Dermis microvascular lymphatic vessel endothelial cell (primary cell): Measurements from ENCODE around the gene ZNF837. TPM values are rescaled to one million over a fixed set of nuclear protein-coding genes. Genes with fewer than 3 reads are reported as not detected.

ENCODE experiments used
- DNase-seq, 2 donors: peaks; one replicate each; pipeline versions ENCODE4 v3.0.0 to v3.0.0-alpha.2; 2010; ENCODE audit warnings: low read depth in 2 of 2
- total RNA-seq: library from RNA; depleted of rRNA; stranded (reverse); fragments of >200 nt; gene quantifications from 2 replicates; pipeline ENCODE4 v1.2.1, GENCODE V29; 2014

The ZNF837 gene
- total RNA-seq, 1 donor from 2014 or later, result 1.7 TPM

DNA sequence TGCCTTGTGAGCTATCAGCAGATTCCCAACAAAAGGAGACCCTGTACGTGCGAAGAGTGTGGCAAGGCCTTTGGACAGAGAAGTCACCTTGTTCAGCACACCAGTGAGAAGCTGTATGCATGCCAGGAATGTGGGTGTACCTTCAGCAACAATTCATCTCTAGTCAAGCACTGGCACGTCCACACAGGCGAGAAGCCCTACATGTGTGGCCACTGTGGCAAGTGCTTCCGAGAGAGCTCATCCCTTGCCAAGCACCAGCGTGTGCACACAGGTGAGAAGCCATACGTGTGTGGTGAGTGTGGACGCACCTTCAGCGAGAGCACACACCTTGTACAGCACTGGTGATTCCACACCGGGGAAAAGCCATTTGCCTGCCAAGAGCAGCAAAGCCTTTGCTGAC, 61.6 kb downstream of the ZNF837 start:
- no peak for DNase-seq

DNA sequence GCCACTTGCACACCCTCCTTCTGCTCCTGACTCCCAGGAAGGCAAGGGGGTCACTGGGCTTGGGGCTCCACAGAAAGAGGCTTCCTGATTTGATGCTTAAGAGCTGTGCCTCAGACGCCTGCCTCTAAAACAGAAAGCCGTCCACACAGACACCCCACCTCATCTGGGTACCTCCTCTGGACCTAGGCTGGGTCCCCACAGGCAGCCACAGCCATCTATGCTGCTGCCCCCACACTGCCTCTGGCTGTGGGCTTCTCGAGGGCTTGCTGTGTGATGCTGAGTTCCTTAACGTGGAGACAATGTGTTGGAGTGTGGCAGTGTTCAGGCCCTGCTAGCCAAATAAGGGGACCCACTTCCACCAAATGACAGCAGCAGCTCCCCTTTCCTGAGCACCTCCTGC, 62.5 kb downstream of the ZNF837 start:
- no peak for DNase-seq

Other genes with a start within 250 kb of the ZNF837 start
- 7.3 and 10.1 TPM in 2 replicates for gene ZNF329, start 230.2 kb downstream of the ZNF837 start, total RNA-seq
- gene ZNF274, start 198.0 kb downstream of the ZNF837 start, total RNA-seq, result 9.6 and 13.5 TPM in 2 replicates
- 39.0 and 47.8 TPM in 2 replicates for gene ZNF544, start 152.1 kb downstream of the ZNF837 start, total RNA-seq
- gene ZNF8, start 102.1 kb downstream of the ZNF837 start, total RNA-seq, result 3.0 and 4.8 TPM in 2 replicates
- 11.4 and 18.7 TPM in 2 replicates for gene ERVK3-1, start 75.7 kb downstream of the ZNF837 start, total RNA-seq
- 1.7 and 2.4 TPM in 2 replicates for gene ZSCAN22, start 54.0 kb downstream of the ZNF837 start, total RNA-seq
- gene A1BG, start 27.5 kb downstream of the ZNF837 start, total RNA-seq, result 4.3 and 5.4 TPM in 2 replicates
- 0.51 and 0.89 TPM in 2 replicates for gene ZNF497, start 18.3 kb downstream of the ZNF837 start, total RNA-seq
- gene RPS5, start 6.2 kb upstream of the ZNF837 start, total RNA-seq, result 2,588 and 2,654 TPM in 2 replicates
- gene RNF225, start 14.6 kb upstream of the ZNF837 start, total RNA-seq, result not detected in 2 replicates
- 7.7 and 9.5 TPM in 2 replicates for gene ZNF584, start 27.6 kb upstream of the ZNF837 start, total RNA-seq
- gene ZNF132, start 59.1 kb upstream of the ZNF837 start, total RNA-seq, result 4.1 and 6.2 TPM in 2 replicates
- gene ZNF324B, start 70.6 kb upstream of the ZNF837 start, total RNA-seq, result 6.0 and 7.6 TPM in 2 replicates
- 8.9 and 12.4 TPM in 2 replicates for gene ZNF324, start 86.0 kb upstream of the ZNF837 start, total RNA-seq
- 3.2 and 5.7 TPM in 2 replicates for gene ZNF446, start 95.3 kb upstream of the ZNF837 start, total RNA-seq
- 10.1 and 10.9 TPM in 2 replicates for gene SLC27A5, start 131.0 kb upstream of the ZNF837 start, total RNA-seq
- gene ZBTB45, start 138.8 kb upstream of the ZNF837 start, total RNA-seq, result 3.5 and 5.7 TPM in 2 replicates
- gene TRIM28, start 163.0 kb upstream of the ZNF837 start, total RNA-seq, result 339 and 348 TPM in 2 replicates
- 90.8 and 112 TPM in 2 replicates for gene CHMP2A, start 174.1 kb upstream of the ZNF837 start, total RNA-seq
- gene UBE2M, start 177.6 kb upstream of the ZNF837 start, total RNA-seq, result 60.4 and 80.1 TPM in 2 replicates
- 5.1 and 11.1 TPM in 2 replicates for gene MZF1, start 192.3 kb upstream of the ZNF837 start, total RNA-seq